A549 treated with RU486 at 1 μM for 4 hours (cell line): Measurements from ENCODE around the gene MTHFD2L. TPM values are rescaled to one million over a fixed set of nuclear protein-coding genes. Genes with fewer than 3 reads are reported as not detected.

Experiments used
- total RNA-seq: library from RNA; stranded (reverse); fragments of 200-300 nt; extraction: Qiagen RNA extraction; gene quantifications from 5 replicates; pipeline ENCODE4 v1.2.3, GENCODE V29; 2022; ENCODE audit warnings: low read depth

MTHFD2L gene
- total RNA-seq = 6.5 to 10.6 TPM (median 9.3 TPM) in 5 replicates

GRCh38 chr4:74157561-74158465 is at the start of gene MTHFD2L:
Gene MTHFD2L (plus strand): TSS chr4:74158118. CDS start chr4:74158139, 21 bp downstream.

GRCh38 chr4:74308215-74308614 is 150.3 kb downstream of the MTHFD2L start, which contains the start of gene EPGN:
Gene EPGN (plus strand): TSS chr4:74308470. CDS start chr4:74308534, 64 bp downstream.

Other genes with a start within 250 kb of the MTHFD2L start
- gene PF4, start 176.1 kb upstream of the MTHFD2L start, total RNA-seq = 0.39 to 1.3 TPM (median 0.55 TPM) in 5 replicates
- 0.20 to 0.21 TPM in 2 of 5 replicates, not detected in the others for gene PPBP, start 169.9 kb upstream of the MTHFD2L start, total RNA-seq
- 28.2 to 55.2 TPM (median 49.5 TPM) in 5 replicates for gene CXCL5, start 159.4 kb upstream of the MTHFD2L start, total RNA-seq
- 5.6 to 7.7 TPM (median 6.2 TPM) in 5 replicates for gene CXCL3, start 119.4 kb upstream of the MTHFD2L start, total RNA-seq
- gene CXCL2, start 58.9 kb upstream of the MTHFD2L start, total RNA-seq = 14.9 to 21.5 TPM (median 16.6 TPM) in 5 replicates
- gene EPGN, start 150.4 kb downstream of the MTHFD2L start, total RNA-seq = not detected in 5 replicates
- 18.7 to 53.5 TPM (median 45.9 TPM) in 5 replicates for gene EREG, start 207.0 kb downstream of the MTHFD2L start, total RNA-seq